Midbrain (tissue), 1 donor: Measurements from ENCODE around the gene CHL1.

Source experiments
- DNase-seq: peaks from one replicate; lab custom pipeline; 2025; lab: John Stamatoyannopoulos, UW

Gene CHL1

GRCh38 chr3:284322-284721, 87.8 kb downstream of the CHL1 start:
- no peak for DNase-seq

DNA sequence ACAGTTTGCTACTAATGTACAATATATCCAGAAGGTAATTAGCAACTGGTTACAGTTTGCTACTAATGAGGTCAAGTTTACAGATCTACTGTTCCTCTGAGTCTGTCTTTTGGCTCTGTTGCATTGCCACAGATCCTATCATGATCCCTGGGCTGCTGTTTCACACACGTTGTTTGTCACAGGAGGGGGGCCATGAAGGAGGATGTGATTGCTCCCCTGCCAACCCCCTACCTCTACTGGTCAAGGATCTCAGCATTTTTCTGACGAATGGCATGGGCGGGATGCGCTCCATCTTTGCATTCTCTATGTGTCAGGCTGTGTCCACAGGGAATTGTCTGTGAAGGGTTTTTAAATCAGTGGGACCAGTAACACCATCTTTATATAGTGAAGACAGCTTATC, 91.9 kb downstream of the CHL1 start:
- DNase-seq: no peak

DNA sequence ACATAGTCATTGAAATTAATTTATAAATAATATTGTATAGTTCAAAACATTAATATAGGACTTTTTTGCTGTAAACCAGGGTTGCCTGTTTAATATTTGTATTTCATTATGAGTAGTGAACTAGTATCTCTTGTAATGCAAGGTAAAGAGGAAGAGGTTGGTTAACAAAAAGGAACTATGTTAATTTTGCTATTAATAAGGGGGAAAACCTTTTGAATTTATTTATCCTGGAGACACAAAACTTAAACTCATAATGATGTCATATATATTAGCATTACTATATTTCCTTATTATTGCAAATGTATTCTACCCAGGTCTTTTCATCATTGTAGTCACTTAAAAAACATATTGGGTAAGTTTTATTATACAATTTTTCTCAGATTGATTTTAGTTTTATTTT, 94.5 kb downstream of the CHL1 start:
- no peak for DNase-seq

GRCh38 chr3:291646-292436, 95.3 kb downstream of the CHL1 start:
- DNase-seq: no peak

DNA sequence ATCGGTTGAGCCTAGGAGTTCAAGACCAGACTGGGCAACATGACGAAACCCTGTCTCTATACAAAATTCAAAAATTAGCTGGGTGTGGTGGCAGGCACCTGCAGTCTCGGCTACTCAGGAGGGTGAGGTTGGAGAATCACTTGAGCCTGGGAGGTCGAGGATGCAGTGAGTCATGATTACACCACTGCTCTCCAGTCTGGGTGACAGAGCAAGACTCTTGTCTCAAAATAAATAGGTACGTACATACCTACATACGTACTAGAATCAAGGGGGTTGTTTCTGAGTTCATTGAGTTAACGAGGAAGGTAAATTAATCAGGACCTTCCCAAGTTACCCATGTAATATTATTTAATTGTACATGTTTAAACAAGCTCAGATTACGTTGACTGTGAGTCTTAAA, 97.5 kb downstream of the CHL1 start:
- no peak for DNase-seq

GRCh38 chr3:294581-294980, 98.0 kb downstream of the CHL1 start:
- DNase-seq: no peak

- DNase-seq: no peak
Observed at GRCh38 chr3:295166-295565, 98.6 kb downstream of the CHL1 start.

- no peak for DNase-seq
Observed at GRCh38 chr3:297585-297984, 101.0 kb downstream of the CHL1 start.

GRCh38 chr3:299590-300301, 103.2 kb downstream of the CHL1 start:
- DNase-seq: no peak

- DNase-seq: no peak
Observed at GRCh38 chr3:307182-307581, 110.6 kb downstream of the CHL1 start.

DNA sequence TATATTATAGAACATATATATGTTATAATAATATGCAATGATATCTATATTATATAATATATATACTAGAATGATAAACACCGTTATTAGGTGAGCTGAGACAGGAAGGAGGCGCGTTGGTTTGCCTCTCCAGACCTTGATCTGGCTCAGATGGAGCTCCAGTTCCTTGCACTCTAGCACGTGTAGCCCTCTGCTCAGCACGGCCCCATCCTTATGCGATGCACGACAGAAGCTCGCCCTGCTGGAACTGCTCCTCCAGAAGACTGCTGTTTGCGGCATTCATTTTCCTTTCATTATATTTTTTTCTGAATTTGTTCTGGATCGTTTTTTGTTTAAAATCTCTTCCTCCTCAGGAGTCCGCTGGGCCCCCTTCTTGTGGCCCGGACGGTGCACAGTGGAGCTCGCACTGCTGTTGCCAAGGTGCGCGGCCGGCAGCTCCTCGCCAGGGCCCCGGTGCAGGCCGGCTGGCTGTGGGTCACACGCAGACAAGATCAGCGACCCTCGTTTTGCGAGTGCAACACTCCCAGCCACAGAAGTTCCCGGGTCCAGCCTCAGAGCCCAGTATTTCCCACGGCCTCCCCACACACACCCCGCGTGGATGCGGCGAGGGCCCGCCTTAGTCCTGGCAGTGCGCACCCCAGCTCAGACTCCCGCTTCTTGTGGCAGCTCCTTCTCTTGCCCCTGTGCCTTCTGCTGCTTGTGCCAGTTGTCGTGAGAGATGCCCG, 112.2 kb downstream of the CHL1 start:
- no peak for DNase-seq

GRCh38 chr3:312160-312733, 115.7 kb downstream of the CHL1 start:
- no peak for DNase-seq

GRCh38 chr3:312911-313310, 116.3 kb downstream of the CHL1 start:
- DNase-seq: no peak

GRCh38 chr3:317012-317411, 120.4 kb downstream of the CHL1 start:
- no peak for DNase-seq

- DNase-seq: no peak
Observed at GRCh38 chr3:318903-319302, 122.3 kb downstream of the CHL1 start.

DNA sequence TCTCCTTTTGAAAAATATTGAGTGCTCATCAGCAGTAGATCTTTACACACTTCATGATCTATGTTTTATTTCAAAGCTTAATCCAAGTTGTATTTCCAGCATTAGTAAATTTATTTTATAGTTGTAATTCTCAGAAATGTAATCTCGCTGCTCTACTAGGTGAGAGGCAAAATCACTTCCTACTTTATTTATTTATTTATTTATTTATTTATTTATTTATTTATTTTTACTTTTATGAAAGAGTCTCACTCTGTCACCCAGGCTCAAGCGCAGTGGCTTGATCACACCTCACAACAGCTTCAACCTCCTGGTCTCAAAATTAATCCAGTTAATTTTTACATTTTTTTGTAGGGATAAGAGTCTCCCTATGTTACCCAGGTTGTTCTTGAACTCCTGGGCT, 127.9 kb downstream of the CHL1 start:
- DNase-seq: no peak

- no peak for DNase-seq
Observed at GRCh38 chr3:325495-325894, 128.9 kb downstream of the CHL1 start.

- DNase-seq: no peak
Observed at GRCh38 chr3:330494-331115, 134.0 kb downstream of the CHL1 start.

GRCh38 chr3:331881-332280, 135.3 kb downstream of the CHL1 start:
- DNase-seq: no peak

DNA sequence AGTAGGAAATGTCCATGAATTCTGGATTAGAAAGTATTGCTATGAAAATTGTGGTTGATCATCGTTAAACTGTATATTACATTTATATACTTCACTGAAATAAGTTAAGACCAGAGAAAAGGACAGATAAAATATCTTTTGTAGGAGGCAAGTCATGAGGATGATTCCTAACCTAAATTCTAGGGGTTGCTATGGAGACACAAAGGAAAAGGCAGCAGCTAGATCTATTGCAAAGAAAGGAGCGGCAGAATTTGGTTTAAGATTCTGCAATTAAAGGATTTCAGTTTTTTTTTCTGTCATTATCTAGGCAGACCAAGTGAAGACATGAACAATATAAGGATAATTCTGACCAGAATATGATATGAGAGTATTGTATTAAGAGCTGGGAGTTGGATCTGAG, 136.1 kb downstream of the CHL1 start:
- DNase-seq: no peak

DNA sequence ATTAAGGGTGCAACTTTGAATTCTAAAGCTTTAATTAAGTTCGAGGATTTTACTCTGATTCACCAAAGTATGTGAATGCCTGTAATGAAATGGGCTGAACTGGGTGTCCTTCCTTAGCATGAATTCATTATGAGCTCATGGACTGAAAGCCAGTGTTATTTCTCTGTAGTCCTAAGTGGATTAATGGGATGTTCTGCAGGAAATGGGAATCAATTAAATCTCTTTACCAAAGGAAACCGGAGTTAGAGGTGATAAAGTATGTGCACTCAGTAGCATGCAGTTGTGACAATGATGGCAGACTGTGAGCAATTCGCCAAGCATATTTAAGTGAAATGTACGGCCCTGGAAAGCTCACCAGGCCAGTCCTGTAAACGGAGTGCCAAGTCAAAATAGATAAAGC, 138.7 kb downstream of the CHL1 start:
- no peak for DNase-seq

DNA sequence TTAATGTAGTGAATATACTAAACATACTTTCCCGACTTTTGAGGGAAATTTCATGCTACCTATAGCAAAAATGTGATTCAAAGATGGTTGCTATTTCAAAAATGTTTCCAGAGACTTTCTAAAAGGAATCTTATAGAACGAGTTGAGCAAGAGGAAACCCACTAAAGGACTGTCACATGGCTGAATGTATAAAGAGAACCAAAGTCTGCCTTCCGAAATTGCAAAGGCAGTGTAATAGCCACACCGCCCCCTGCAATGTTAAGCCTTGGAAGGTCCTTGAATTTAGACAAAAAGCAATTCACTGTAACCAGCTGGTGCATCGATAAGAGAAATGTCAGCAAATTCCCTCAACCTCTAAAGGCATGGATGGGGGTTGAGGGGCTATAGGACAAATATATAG, 142.8 kb downstream of the CHL1 start:
- no peak for DNase-seq
